ENCODE results near the gene PCBP4.

The PCBP4 gene

DNA sequence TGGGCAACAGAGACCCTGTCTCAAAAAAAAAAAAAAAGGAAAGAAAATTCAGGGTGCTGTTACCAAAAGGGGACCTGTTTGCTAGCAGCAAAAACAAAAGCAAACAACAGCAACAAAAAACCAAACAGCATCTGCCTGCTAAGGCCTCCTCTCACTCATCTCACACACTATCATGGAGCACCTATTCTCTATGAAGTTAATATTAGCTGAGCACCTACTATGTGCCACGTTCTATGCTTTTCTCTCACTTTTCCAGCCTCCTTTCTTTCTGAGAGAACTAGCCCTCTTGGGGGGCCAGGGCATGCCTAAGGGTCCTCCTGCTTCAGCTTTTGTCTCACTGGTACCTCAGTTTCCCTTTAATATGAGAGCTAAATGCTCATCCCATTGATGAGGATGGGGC is 12.5 kb downstream of the PCBP4 start:
- DNase-seq (ENCODE audit: low read depth): no peak

DNA sequence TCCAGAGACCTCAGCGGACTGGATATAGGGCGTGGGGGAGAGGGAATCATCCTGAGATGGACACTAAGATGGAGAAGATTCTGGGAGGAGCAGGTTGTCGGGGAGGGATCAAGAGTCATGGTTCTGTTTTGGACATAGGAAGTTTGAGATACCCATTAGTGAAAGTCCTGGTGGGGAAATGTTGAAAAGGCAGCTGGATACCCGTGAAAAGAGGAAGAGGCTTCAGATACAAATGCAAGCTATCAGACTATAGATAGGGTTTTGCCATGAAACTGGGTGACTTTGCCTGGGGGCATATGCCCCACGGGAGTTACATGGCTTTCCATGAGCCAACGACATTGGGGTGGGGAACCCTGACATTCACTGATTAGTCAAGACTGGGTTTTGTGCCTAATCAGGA is 13.1 kb downstream of the PCBP4 start:
- DNase-seq (ENCODE audit: low read depth): no peak

DNA sequence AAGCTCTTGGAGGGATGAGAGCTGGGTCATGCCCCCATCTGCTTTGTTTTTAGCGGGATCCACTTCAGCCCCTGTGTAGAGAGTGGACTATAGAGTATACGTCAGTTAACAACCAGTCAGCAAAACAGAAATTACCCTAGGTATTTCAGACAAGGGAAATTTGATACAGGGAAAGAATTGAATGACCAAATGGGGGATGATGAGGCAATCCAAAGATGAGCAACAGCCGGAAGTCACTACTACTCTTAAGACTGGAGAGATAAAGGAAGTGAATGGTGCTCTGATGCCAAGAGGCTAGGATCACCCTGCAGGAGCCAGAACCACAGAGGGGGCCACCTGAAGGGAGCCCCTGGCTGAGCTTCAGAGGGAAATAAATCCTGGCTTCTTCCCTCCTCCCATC is 13.8 kb downstream of the PCBP4 start:
- DNase-seq (ENCODE audit: low read depth): peak; percentile 20

DNA sequence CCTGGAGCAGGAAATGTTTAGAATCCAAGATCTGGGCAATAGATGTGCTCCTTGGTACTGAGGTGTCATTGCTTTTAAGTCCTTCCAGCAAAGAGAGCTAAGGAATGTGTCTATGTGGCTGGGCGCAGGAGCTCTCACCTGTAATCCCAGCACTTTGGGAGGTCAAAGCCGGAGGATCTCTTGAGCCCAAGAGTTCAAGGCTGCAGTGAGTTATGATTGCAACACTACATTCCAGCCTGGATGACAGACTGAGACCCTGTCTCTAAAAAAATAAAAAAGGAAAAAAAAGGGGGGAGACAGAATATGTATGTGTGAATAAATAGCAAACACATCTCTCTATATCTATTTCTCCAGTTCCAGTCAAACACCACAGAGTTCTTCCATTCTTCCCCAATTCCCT is 16.4 kb downstream of the PCBP4 start:
- no peak for DNase-seq (ENCODE audit: low read depth)

DNA sequence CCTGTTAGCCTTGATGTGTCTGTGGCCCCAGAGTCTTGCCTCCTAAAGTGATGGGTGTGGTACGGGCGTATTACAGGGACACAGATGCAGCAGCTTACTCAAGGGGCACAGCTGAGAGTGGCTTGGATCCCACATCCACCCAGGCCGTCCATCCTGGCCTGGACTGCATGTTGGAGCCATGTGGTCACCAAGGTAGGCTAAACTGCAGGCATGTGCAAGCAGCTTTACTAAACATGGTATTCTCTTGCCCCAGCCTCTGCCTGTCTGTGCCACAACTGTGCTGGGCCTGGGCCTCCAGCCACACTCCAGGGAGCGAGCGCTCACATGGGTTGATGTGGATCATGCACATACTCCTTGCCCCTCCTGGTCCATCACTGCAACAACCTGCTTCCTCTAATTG is 18.1 kb downstream of the PCBP4 start:
- DNase-seq (ENCODE audit: low read depth): no peak

DNA sequence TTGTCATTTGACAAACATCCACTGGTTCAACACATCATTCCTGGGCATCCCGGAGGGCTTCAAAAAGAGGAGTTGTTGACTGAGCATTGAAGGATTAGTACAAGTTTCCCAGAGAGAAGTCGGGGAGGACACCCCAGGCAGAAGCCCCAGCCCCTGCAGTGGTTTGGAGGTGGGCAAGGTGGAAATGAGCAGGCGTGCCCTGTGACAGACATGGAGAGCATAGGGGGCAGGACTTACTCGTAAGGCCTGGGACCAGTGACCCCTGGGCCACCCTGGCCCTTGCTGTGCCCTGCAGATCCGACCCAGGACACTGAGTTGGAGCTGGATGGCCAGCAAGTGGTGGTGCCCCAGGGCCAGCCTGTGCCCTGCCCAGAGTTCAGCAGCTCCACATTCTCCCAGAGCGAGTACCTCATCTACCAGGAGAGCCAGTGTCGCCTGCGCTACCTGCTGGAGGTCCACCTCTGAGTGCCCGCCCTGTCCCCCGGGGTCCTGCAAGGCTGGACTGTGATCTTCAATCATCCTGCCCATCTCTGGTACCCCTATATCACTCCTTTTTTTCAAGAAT is 19.2 kb downstream of the PCBP4 start:
- DNase-seq (ENCODE audit: low read depth): no peak

DNA sequence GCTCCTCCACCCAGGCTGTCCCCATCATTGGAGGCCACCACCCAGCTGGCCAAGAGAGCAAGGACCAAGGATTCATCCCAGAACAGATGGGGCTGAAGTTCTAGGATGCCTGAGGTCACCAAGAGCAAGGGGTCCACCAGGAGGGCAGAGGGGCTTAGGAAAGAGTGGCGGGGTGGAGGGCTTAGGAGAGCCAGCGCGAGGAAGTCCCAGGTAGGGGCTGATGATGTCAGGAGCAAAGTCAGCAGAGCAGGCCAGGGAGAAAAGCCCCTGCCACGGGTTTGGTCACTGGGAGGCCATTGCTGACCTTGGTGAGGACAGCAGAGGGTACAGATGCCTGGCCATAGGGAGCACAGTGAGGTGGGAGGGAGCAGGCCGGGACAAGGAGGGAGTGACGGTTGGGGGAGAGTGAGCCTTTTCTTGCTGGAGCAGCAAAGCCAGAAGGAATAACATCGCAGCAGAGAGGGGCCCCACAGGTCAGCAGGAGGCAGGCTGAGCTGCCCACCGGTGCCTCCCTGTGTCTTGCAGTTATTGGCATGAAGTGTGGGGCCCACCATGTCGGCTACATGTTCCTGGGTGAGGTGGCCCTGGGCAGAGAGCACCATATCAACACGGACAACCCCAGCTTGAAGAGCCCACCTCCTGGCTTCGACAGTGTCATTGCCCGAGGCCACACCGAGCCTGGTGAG is 19.9 kb downstream of the PCBP4 start:
- DNase-seq (ENCODE audit: low read depth): no peak

DNA sequence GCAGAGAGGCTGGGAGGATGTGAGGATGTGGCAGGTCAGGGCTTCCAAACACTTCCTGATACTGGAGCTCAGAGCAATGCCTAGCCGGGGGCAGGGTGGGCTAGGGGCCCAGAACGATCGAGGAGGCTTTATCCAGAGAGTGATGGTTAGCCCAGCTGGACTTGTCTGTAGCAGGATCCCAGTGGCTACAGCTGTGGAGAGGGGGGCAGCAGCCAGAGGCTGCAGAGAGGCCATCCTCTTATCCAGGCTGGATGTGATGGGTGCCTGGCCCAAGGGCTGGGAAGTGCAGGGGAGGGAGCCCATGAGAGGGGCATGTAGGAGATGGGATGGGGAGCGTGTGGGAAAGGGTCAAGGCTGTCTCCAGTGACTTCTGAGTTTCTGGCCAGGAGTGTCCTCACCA is 20.5 kb downstream of the PCBP4 start:
- DNase-seq (ENCODE audit: low read depth): no peak

DNA sequence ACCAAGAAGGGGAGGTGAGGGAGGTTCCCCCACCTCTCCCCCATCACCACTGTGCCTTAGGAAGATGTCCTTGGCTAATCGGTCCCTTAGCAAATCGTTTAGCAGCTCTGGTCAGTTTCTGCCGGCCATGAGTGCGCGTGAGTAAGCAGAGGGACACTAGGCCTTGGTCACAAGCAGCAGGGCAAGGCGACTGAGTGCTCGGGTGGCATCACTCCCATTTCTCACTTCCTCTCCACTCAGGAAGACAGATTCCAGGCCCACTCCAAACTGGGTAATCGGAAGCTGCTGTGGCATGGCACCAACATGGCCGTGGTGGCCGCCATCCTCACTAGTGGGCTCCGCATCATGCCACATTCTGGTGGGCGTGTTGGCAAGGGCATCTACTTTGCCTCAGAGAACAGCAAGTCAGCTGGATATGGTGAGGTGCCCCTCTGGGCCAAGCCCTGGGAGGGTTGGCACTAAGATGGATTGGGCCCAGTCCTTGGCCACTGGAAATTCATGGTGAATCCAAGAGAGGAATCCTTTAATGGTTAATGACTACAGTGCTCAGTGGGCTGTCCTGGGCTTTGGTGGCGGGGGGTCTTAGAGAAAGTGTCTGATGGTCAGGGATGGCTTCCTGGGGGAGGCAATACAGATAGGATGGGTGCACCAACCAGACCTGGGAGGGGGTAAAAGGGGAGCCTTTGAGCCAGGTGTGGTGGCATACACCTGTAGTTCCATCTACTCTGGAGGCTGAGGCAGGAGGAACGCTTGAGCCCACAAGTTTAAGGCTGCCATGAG is 21.1 kb downstream of the PCBP4 start:
- no peak for DNase-seq (ENCODE audit: low read depth)

DNA sequence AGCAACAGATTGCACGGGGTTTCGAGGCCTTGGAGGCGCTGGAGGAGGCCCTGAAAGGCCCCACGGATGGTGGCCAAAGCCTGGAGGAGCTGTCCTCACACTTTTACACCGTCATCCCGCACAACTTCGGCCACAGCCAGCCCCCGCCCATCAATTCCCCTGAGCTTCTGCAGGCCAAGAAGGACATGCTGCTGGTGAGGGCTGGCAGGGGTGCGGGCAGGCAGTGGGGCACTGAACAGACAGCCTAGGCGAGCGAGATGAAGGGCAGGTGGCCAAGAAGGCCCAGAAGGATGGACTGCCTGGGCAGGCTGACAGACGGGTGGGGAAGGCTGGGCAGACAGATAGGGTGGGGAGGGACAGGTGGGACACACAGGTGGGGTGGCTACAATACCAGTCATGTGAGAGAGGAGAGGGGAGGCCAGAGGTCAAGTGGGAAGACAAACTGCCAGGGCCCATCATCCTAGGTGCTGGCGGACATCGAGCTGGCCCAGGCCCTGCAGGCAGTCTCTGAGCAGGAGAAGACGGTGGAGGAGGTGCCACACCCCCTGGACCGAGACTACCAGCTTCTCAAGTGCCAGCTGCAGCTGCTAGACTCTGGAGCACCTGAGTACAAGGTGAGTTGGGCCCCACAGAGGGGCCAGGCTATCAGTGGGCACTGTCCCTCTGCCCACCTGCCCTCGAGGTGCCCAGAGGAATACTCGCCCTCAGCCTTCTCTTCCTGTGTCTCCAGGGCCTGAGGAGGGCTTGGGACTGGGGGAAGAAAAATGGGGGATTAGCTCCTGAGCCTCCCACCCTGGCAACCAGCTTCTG is 22.0 kb downstream of the PCBP4 start:
- no peak for DNase-seq (ENCODE audit: low read depth)

DNA sequence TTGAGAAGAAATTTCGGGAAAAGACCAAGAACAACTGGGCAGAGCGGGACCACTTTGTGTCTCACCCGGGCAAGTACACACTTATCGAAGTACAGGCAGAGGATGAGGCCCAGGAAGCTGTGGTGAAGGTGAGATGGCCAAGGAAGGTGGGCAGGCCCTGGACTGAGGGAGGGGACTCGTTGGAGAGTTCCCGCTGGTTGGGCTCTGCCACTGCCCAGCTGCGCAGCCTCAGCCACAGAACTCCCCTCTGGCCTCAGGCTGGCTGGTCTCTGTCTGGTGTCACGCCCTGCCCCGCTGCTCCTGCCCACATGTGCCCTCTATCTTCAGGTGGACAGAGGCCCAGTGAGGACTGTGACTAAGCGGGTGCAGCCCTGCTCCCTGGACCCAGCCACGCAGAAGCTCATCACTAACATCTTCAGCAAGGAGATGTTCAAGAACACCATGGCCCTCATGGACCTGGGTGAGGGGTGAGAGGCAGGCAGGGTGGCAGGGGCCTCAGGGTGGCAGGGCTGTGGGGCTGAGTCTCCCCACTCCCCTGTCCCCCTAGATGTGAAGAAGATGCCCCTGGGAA is 22.7 kb downstream of the PCBP4 start:
- DNase-seq (ENCODE audit: low read depth): no peak

DNA sequence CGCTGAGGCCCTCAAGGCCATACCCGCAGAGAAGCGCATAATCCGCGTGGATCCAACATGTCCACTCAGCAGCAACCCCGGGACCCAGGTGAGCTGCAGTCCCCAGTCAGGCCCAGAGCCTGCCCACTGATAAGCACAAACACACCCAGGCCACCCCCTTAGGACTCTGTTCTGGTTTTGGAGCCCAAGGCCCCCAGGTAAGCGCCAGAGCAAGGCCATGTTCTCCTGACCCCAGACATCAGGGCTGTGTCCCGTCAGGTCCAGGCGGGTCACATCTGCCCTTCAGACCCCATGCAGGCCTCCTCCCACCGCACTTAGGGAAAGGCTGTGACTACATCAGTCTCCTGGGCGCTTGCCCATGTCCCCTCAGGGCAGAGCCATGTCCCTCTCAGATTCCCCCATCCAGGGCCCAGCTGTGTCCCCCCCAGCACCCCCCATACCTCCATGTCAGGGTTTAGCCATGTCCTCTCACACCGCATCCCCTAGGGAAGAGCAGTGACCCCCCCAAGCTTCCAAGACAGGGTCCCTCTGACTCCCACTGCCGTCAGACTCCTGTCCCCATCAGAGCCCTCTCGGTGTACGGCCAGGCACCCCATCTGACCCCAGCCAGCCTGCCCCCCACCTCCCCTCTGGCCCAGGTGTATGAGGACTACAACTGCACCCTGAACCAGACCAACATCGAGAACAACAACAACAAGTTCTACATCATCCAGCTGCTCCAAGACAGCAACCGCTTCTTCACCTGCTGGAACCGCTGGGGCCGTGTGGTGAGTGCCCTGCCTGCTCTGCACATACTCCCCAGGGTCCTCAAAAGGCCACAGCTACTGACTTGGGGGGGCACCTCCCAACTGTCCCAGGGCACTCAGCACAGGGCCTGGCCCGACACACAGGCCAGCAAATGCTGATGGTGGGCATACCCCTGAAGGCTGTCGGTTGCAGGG is 23.5 kb downstream of the PCBP4 start:
- DNase-seq (ENCODE audit: low read depth): no peak

DNA sequence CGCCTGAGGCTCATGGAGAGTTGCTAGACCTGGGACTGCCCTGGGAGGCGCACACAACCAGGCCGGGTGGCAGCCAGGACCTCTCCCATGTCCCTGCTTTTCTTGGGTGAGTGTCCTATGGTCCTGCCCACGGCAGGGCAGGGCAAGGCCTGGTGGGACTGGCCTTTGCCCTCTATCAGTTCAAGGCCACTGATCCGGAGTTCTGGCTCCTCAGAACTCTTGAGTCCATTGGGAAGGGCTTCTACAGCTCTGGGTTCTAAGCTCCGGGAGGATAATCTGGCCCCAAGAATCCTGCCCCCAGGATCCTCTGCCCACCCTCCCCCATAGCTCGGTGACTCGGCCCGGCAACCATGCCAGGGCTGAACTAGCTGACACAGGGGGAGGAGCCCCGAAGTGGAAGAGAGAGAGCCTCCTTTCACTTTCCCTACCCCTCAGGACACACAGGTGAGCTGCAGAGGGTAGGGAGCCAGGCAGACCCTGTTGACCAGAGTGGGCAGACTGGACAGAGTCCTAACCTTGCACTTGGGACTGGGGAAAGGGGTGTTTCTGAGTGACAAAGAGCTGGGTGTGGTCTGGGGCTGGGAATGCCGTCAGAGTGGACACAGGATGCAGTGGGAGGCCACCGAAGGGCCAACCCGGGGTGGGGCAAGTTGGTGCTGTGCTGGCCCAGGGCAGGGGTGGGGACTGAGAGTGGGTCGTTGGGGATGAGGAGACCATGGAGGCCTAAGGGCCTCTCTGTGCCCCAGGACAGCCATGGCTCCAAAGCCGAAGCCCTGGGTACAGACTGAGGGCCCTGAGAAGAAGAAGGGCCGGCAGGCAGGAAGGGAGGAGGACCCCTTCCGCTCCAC is 24.4 kb downstream of the PCBP4 start:
- peak; percentile 18 for DNase-seq (ENCODE audit: low read depth)

DNA sequence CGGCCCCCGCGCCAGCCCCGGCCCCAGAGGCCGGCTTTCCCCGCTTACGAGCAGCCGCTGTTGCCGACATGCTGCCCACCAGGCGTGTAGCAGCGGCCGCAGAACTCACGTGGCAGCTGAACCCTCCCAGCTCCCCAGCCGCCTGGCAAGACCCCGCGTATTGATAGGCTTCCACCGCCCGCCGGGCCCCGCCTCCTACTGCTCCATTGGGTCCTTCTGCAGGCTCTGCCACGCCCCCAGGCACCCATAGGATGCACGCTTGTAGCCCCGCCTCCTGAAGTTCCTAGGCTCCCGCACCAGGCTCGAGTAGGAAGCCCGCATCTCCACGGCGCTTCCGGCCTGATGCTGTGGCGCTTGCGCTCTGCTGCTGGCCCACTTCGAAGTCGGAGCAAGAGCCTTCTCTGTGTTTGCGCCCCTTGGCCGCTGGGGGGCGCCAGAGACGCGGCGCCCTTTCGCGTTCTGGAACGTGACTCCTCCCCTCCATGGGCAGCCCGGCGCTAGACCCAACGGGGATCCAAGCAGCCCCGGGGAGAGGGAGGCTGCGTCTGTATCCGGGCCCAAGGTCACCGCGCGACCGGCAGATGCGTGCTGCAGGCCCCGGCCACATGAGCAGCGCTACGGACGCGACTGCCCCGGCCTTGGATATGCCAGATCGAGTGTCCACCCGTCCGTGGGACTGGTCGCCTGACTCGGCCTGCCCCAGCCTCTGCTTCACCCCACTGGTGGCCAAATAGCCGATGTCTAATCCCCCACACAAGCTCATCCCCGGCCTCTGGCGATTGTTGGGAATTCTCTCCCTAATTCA is 25.3 kb downstream of the PCBP4 start, which contains the start of the genes PARP3 and RRP9:
Gene PARP3 (plus strand): TSS at position 566 of the 805 bp plus-strand sequence. CDS start 993 bp downstream, outside the sequence.
Gene RRP9 (minus strand): TSS at position 107 of the 805 bp plus-strand sequence. CDS start 37 bp downstream, at position 70.
- peak; percentile 100 for DNase-seq (ENCODE audit: low read depth)

DNA sequence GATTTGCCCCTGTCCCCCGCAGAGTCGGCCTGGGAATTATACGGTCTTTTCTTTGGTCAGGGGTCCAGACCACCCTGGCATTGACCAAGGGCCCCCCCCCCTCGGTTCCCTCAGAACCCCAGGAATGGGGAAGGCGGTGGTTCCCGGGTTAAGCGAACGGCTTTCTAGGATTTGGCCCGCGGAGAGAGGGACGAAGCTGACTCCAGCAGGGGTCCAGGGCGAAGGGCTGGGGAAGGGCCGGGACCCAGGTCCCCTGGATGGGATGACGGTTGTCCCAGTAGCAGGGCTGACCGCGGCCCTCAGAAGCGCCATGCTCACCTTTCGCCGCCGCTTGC is 25.8 kb downstream of the PCBP4 start:
- no peak for DNase-seq (ENCODE audit: low read depth)

DNA sequence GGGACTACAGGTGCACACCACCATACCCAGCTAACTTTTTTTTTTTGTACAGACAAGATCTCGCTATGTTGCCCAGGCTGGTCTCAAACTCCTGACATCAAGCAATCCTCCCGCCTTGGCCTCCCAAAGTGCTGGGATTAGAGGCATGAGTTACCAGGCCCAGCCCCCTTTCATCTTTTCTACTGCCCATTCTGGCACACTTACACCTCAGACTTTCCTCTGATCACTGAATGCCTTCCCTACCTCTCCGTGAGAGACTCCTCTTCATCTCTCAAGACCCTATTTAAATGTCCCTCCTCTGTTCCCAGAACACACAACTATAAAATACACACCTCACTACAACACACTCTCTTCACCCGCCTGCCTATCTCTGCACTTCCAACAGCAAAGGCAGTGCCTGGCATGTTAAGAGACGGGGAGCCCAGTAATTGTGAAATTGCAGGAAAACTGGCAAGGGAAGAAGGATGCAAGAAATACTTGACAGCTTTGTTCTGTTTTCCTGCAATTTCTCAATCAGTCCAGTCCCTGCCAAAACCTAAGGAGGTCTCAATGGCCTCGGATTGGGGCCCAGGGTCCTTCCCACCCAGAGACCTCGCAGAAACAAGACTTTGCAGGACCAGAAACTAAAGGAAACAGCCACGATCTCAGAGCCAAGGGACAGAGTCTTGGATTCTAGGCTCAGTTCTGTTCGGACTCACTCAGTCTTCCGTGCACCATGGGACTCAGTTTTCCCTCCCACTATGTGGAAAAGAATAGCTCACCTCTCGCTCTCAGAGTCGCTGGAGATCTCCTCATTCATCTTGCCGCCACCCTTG is 26.4 kb downstream of the PCBP4 start:
- DNase-seq (ENCODE audit: low read depth): no peak

DNA sequence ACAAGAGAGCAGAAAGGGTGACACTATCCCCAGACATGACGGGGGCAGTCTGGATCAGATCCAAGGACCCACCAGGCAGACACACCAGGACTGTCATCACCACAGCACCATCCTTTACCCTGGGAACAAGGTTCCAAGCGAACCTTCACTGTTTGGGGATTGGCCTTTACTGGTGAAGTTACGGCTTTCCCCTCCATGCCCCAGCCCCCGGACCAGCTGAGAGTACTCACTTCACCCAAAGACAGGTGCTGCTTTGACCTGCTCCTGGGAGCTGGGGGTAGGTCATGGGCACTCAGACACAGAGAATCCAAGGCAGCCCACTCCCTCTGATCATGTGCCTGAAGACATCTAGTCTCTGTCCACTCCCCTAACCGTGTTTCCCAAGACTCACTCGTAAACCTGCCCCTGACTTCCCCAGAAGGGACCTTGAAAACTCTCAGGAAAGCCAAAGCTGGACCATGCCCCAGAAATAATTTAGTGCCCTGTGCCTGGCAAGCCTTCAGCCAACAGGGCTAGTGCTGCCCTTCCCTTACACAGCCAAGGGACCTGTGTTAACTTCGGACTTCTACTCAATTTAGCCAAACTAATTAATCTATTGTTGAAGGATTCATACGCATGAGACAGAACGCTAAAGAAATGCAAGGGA is 28.4 kb downstream of the PCBP4 start:
- DNase-seq (ENCODE audit: low read depth): no peak

Data from fibroblast of the conjunctiva (primary cell).